GM19468 (cell line): ENCODE data around the gene FHIT.
"Not testable (repeated sequence)": the region's sequence is repeated elsewhere in the genome, so short reads cannot be mapped to it uniquely, and the experiment has no call there.

ENCODE experiments used
- ATAC-seq: cut with Tn5 transposase; IDR thresholded peaks from one replicate; pipeline ENCODE4 v1.9.1; 2021; ENCODE audit warnings: mild to moderate bottlenecking, moderate library complexity, moderate number of reproducible peaks; ENCODE audit not compliant: unreplicated experiment; ENCODE audit errors: extremely low read depth

The FHIT gene

DNA sequence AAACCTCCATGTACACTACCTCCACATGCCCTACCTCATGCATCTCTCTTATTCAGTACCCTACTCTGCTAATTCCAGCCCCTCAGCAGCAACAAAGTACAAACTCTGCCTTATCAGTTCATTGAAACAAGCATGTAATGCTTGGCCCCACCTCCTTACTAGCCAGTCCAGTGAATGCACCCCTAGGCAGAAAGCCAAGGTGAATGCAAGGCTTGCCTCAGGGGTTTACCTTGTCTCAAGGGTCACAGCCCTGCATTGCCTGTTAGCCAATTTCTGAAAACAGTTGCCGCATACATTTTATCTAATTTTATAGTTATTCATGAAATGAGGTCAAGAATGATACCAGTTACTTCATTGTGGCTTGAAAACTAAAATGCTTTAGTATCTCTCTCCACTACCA, 576.4 kb downstream of the FHIT start:
- ATAC-seq: no peak

GRCh38 chr3:60673123-60673522, 578.1 kb downstream of the FHIT start:
- no peak for ATAC-seq

GRCh38 chr3:60672337-60672736, 578.9 kb downstream of the FHIT start:
- ATAC-seq: not testable (repeated sequence)

DNA sequence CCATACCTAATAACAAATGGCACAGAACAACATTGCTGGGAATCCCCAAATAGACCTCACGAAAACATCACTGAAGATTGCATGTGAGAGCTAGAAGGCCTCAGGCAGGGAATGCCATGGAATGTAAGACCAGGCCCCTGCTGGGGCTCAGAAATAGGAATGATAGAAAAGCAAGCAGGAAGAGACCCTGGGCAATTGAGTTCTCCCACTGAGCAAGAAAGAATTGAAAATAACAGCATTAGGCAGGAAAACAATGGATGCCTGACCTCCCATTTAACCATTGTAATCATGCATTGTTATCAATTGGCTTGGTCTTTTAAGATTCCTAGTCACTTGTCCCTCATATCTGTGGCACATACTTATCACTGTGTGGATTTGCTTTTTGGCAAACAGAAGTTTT, 581.6 kb downstream of the FHIT start:
- ATAC-seq: no peak

DNA sequence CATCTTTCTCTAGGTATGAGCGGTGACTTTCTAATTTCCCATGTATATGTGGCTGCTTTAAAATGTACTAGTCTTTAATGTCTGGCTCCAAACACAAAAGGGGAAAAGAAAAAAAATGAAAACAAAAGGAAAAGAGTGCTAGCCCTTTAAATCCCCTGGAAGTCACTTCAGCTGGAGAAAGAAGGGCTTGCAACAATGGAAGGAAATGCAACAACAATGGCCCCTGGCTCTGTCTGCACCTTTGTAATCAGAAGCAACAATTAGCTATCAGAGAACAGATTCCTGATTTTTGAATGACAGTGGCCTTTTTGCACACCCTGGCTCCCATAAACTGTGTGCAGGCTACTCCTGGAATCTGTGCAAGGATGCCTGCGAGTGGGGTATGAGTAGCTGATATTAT, 591.2 kb downstream of the FHIT start:
- ATAC-seq: no peak

GRCh38 chr3:60659098-60659497, 592.2 kb downstream of the FHIT start:
- no peak for ATAC-seq

- ATAC-seq: peak; percentile 80
Measured at GRCh38 chr3:60657972-60658371, 593.3 kb downstream of the FHIT start.

- no peak for ATAC-seq
Measured at GRCh38 chr3:60652829-60653228, 598.4 kb downstream of the FHIT start.

DNA sequence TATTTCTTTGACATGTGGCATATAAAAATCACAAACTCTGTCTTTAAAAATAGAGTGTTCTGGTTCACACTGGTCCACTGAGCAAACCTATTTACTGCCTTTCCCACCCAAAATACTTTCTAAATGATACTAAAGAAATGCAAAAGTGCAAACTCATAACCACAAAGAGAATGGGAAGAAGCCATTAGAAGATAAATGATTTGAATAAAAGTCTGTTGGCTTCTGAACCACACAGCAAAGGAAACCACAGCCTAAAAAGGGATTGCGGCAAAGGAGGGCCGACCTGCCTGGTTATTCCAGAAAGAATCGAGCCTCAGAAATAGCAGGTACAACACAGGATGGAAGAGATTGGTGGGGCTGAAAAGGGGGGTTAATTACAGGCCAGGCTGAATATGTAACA, 599.5 kb downstream of the FHIT start:
- ATAC-seq: no peak

- ATAC-seq: no peak
Measured at GRCh38 chr3:60650171-60650570, 601.1 kb downstream of the FHIT start.

- no peak for ATAC-seq
Measured at GRCh38 chr3:60645801-60646200, 605.5 kb downstream of the FHIT start.

GRCh38 chr3:60643831-60644230, 607.4 kb downstream of the FHIT start:
- no peak for ATAC-seq

- no peak for ATAC-seq
Measured at GRCh38 chr3:60641354-60641753, 609.9 kb downstream of the FHIT start.

GRCh38 chr3:60636846-60637245, 614.4 kb downstream of the FHIT start:
- ATAC-seq: no peak

DNA sequence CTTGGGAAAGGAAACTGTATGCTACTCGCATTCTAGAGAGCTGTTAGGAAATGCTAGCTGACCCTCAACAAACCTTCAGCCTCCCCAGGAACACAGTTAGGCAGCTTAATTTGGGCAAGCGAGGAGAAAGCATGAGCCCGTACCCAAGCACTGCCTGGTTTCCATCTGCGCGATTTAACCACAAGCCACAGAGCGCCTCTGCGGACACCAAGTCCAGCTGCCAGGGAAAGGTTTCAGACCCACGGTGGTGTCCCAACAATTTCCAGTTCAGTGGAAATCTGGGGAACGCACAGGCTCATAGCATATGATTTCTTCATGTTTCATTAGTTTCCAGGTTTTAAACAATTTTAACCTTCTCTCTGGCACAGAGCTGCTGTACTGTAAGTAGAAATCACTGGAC, 617.6 kb downstream of the FHIT start:
- no peak for ATAC-seq

GRCh38 chr3:60631509-60631908, 619.7 kb downstream of the FHIT start:
- no peak for ATAC-seq

- no peak for ATAC-seq
Measured at GRCh38 chr3:60630953-60631352, 620.3 kb downstream of the FHIT start.

DNA sequence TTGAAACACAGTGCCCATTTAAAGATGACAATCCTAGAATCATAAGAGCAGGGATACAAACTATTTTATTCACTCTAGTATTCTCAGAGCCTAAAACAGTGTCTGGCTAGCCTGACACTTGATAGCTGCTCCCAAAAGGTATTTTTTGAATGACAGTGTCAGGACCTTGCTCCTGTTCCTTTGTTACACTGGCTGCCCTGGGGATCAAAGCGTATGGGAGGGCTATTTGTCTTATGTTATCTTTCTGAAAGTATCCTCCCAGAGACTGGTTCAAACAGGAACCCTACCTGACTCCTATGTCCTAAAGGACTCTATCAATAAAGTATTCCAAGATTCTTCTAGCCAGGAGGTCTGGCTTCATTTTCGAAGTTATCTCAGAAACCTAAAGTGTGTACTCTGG, 621.4 kb downstream of the FHIT start:
- ATAC-seq: no peak

DNA sequence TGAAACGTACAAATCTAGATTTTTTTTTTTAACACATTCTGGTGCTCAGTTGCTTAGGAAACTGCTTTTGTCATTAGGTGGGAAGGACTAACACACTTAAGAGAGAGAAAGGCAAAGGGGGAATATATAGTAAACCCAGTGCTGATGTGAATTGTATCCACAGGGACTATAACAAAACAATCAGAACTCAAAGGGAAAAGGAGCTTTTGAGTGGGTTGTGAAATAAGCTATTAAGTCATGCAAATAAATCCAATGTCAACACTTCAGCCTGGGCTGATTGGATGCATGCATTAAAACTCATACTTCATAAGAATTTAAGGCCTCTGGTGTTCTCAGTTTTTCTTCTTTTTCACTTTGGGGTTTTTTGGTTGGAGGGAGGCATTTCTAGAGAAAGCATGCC, 628.9 kb downstream of the FHIT start:
- no peak for ATAC-seq

DNA sequence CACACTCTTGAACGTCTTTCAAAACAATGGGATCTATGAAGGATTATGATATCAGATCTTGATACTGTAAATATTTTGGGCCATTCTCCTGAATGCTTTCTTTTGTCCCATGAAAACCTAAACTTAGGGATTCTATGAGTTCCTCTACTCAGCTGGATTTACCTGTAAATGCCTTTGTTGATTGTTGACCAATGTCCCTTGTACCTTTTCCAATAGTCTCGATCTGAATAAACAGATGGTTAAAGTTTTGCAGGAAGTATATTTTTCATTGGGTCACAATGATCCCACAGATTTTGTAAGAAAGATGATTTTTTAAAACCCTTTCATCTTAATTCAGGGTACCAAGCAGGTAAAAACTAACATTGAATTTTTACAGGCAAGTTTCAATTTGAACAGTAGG, 634.1 kb downstream of the FHIT start:
- ATAC-seq: no peak

DNA sequence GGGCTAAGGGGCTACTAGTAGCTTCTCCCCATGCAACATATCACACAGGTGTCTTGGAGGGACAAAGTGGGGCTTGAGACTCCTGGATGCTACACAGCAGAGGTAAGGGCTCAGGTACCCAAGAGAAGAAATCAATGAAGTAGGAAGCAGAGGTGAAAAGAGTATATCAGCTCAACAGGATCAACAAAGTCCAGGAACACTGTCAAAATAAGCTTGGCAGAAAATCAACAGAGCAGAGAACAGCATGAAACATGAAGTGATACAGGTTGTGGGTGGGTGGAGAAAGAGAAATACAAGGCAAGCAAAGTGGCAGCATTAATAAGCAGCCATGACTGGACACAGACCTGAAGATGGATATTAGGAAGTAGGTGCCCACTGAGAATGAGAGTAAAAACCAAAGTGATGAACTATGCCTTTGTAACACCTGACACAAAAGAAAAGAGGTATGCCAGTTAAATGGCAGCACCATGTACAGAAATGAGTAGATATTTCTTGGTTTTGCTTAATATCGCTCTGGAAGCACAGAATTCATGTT, 637.4 kb downstream of the FHIT start:
- ATAC-seq: no peak

GRCh38 chr3:60610441-60611112, 640.7 kb downstream of the FHIT start:
- ATAC-seq: no peak
